A673 (cell line): Measurements from ENCODE around the gene POSTN.

Experiments
- CTCF ChIP-seq: fragments of 300-800, 200-600 bp; sonication (generic); conservative IDR thresholded peaks from 2 replicates; pipeline ENCODE4 v1.5.1; 2017; ENCODE audit warnings: low read depth, mild to moderate bottlenecking, antibody characterized with exemption, low read length, moderate library complexity, mixed read lengths
- EZH2 ChIP-seq: fragments of 200-600 bp; sonication (generic); IDR thresholded peaks from 2 replicates; pipeline ENCODE4 v1.6.1; 2017; ENCODE audit warnings: borderline replicate concordance, low read depth, mild to moderate bottlenecking, mixed read lengths, antibody characterized with exemption, low read length; ENCODE audit not compliant: poor library complexity, severe bottlenecking

- TF ChIP-seq CTCF: no peak
- TF ChIP-seq EZH2: no peak
These were observed 42.8 kb upstream of the POSTN start for GRCh38 chr13:37641391-37641790.
